Measurements from ENCODE around the gene PPP1R9A. TPM values are rescaled to one million over a fixed set of nuclear protein-coding genes. Genes with fewer than 3 reads are reported as not detected.

Gene PPP1R9A
- polyA plus RNA-seq, 3 donors = not detected

DNA sequence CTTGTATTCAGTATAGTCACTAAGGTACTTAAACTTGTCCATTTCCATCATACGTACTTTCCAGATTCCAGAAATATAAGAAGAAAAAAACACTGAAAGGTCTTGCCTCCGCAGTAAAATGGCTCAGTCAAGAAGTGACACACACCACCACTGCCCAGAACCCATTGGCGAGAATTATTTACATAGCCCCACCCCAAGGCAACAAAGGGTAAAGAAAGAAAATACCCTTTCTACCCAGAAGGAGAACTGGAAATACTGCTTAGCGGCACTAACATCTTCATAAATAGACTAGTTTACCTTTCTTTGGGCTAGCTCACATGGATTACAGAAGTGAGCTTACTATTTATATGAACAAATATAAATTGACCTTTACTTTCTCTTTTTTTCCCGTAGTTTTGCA lies 194.0 kb downstream of the PPP1R9A start:
- intact Hi-C loops (cut with micrococcal nuclease) = no loop called here
- Histone ChIP-seq H3K4me2 (replicated peaks; ENCODE audit: extremely low read depth, low read length, poor library complexity, severe bottlenecking) (no peak overlapping the region), H4K20me1 (ENCODE audit: insufficient read depth, low read length) (no peaks in the 10 kb centered on the region), H3K9ac (ENCODE audit: insufficient read depth, low read length, poor library complexity, severe bottlenecking) (no peak overlapping the region), H3K79me2 (ENCODE audit: insufficient read depth, low read length) (no peaks in the 10 kb centered on the region), H2AFZ (ENCODE audit: insufficient read depth, low read depth, low read length, poor library complexity, severe bottlenecking) (no peak overlapping the region), H3K4me3 (replicated peaks in 1 of 3; ENCODE audit: low read depth in 2 of 3, low read length in 3 of 3) (no peak overlapping the region), H3K27ac (ENCODE audit: low read depth in 1 of 2, low read length in 2 of 2) (no peak overlapping the region), H3K27me3 (ENCODE audit: control insufficient read depth in 2 of 2, insufficient read depth in 2 of 2, low read length in 2 of 2) (no peaks in the 10 kb centered on the region), H3K36me3 (replicated peaks in 1 of 2; ENCODE audit: control insufficient read depth in 1 of 2, insufficient read depth in 2 of 2, low read length in 2 of 2) (no peaks in the 10 kb centered on the region), H3K9me3 (replicated peaks in 1 of 2; ENCODE audit: control insufficient read depth in 1 of 2, insufficient read depth in 1 of 2, low read length in 2 of 2) (no peaks in the 10 kb centered on the region), H3K4me1 (ENCODE audit: control insufficient read depth in 1 of 2, insufficient read depth in 2 of 2, low read length in 2 of 2) (no peaks in the 10 kb centered on the region)
- no peak for DNase-seq
- Mint-ChIP-seq H3K9me3 (peaks cover 0 to 8% (median 3%) of the 10 kb centered on the region in 7 donors), H3K4me1 (peaks cover 8% of the 10 kb centered on the region), H3K36me3 (no peaks in the 10 kb centered on the region), H3K27ac (no peak overlapping the region), H3K4me3 (no peak overlapping the region), H3K27me3 (ENCODE audit: low read depth in 3 of 3) (peaks cover 0 to 2% (median 0%) of the 10 kb centered on the region in 3 donors)
- whole genome bisulfite sequencing (ENCODE audit: insufficient coverage) = 80% methylated on average over 1 of the region's 5 CpGs
- TF ChIP-seq, protein P1, sequence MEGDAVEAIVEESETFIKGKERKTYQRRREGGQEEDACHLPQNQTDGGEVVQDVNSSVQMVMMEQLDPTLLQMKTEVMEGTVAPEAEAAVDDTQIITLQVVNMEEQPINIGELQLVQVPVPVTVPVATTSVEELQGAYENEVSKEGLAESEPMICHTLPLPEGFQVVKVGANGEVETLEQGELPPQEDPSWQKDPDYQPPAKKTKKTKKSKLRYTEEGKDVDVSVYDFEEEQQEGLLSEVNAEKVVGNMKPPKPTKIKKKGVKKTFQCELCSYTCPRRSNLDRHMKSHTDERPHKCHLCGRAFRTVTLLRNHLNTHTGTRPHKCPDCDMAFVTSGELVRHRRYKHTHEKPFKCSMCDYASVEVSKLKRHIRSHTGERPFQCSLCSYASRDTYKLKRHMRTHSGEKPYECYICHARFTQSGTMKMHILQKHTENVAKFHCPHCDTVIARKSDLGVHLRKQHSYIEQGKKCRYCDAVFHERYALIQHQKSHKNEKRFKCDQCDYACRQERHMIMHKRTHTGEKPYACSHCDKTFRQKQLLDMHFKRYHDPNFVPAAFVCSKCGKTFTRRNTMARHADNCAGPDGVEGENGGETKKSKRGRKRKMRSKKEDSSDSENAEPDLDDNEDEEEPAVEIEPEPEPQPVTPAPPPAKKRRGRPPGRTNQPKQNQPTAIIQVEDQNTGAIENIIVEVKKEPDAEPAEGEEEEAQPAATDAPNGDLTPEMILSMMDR (IDR thresholded peaks at IDR 0.05) = no peak

DNA sequence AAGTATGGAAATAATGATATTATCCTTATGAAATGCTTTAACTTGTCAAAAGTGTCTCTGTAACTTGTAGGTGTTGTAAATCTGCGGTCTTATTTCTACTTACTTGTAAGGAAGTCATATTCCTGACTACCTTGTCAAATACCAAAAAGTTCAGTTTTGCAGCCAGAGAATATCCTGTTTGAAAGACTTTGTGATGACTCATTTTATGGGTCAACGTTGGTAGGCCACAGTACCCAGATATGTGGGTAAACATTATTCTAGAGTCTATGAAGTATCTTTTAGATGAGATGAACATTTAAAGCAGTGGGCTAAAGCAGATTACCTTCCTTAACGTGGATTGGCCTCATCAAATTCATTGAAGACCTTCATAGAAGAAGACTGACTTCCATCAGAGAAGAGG lies 195.3 kb downstream of the PPP1R9A start:
- Mint-ChIP-seq H3K36me3 (no peaks in the 10 kb centered on the region), H3K27me3 (ENCODE audit: low read depth in 3 of 3) (peaks cover 0 to 2% (median 0%) of the 10 kb centered on the region in 3 donors), H3K4me1 (peaks cover 12% of the 10 kb centered on the region), H3K9me3 (peaks cover 0 to 8% (median 3%) of the 10 kb centered on the region in 7 donors), H3K27ac (no peak overlapping the region), H3K4me3 (no peak overlapping the region)
- no peak overlapping the region for H3K27ac ChIP-seq (ENCODE audit: low read depth in 1 of 2, low read length in 2 of 2)
- H3K36me3 ChIP-seq (replicated peaks in 1 of 2; ENCODE audit: control insufficient read depth in 1 of 2, insufficient read depth in 2 of 2, low read length in 2 of 2) = no peaks in the 10 kb centered on the region
- H3K9me3 ChIP-seq (replicated peaks in 1 of 2; ENCODE audit: control insufficient read depth in 1 of 2, insufficient read depth in 1 of 2, low read length in 2 of 2) = no peaks in the 10 kb centered on the region
- TF ChIP-seq, protein P1 (IDR thresholded peaks at IDR 0.05) = no peak
- H4K20me1 ChIP-seq (ENCODE audit: insufficient read depth, low read length) = no peaks in the 10 kb centered on the region
- no peak overlapping the region for H3K4me3 ChIP-seq (replicated peaks in 1 of 3; ENCODE audit: low read depth in 2 of 3, low read length in 3 of 3)
- intact Hi-C loops (cut with micrococcal nuclease) = no loop called here
- no peaks in the 10 kb centered on the region for H3K27me3 ChIP-seq (ENCODE audit: control insufficient read depth in 2 of 2, insufficient read depth in 2 of 2, low read length in 2 of 2)
- no peak for DNase-seq
- H3K79me2 ChIP-seq (ENCODE audit: insufficient read depth, low read length) = no peaks in the 10 kb centered on the region
- H3K9ac ChIP-seq (ENCODE audit: insufficient read depth, low read length, poor library complexity, severe bottlenecking) = no peak overlapping the region
- 0% methylated on average over 1 of the region's 3 CpGs for WGBS (ENCODE audit: insufficient coverage)
- H3K4me1 ChIP-seq (ENCODE audit: control insufficient read depth in 1 of 2, insufficient read depth in 2 of 2, low read length in 2 of 2) = no peaks in the 10 kb centered on the region
- H3K4me2 ChIP-seq (replicated peaks; ENCODE audit: extremely low read depth, low read length, poor library complexity, severe bottlenecking) = no peak overlapping the region
- H2AFZ ChIP-seq (ENCODE audit: insufficient read depth, low read depth, low read length, poor library complexity, severe bottlenecking) = no peak overlapping the region
